HG03139 (cell line): ENCODE measurements around the gene MAP7.

Source experiments
- ATAC-seq: cut with Tn5 transposase; IDR thresholded peaks from one replicate; pipeline ENCODE4 v1.9.1; 2021; ENCODE audit not compliant: unreplicated experiment

MAP7 gene

DNA sequence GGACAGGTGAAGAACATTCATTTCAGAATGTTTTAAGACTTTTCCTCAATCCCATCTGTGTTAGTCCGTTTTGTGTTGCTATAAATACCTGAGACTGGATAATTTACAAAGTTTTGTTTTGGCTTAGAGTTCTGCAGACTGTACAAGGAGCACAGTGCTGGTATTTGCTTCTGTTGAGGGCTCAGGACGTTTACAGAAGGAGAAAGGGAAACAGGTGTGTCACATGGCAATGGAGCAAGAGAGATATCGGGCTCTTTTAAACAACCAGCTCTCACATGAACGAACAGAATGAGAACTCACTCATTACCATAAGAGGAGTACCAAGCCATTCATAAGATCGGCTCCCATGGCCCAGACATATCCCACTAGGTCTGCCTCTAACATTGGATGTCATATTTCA, 16.7 kb downstream of the MAP7 start:
- no peak for ATAC-seq

- ATAC-seq = no peak
Observed at GRCh38 chr6:136532030-136532429, 18.2 kb downstream of the MAP7 start.

GRCh38 chr6:136529710-136530109, 20.5 kb downstream of the MAP7 start:
- ATAC-seq = no peak

DNA sequence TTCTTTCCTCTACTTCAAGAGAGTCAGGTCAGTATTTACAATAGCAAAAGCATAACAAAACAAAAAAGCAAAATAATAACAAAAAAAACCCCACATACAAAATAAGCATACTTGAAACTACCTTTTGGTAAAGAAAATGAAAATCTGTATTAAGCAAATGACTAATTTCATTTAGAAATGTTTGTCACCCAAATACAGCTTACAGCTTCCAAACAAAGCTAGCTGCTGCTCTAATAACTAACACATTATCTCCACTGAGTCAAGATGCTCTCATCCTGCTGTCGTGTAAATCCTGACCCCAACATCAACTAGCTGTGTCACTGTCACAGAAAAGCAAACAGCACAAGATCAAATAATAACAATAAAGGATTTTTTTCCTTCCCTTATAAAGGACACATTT, 21.7 kb downstream of the MAP7 start:
- no peak for ATAC-seq

DNA sequence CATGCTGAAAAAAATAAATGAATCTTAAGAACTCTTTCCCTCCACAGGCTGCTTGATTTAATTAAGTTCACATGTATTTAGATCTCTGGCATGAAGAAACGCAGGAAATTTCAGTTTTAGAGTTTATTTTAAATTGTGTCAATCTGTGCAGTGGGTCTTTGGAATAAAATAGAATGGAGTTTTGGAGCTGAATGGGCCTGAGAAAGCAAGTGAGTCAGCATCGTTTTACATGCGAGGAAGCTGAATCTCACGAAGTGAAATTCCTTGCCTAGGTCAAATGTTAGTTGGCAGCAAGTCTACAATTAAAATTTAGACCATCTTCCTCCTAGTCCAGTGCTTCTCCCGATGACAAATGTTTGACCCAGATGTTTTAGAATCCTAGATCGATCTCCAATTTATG, 22.4 kb downstream of the MAP7 start:
- ATAC-seq = no peak

- ATAC-seq = no peak
Observed at GRCh38 chr6:136526937-136527336, 23.3 kb downstream of the MAP7 start.

GRCh38 chr6:136526196-136526930, 23.9 kb downstream of the MAP7 start:
- ATAC-seq = no peak

DNA sequence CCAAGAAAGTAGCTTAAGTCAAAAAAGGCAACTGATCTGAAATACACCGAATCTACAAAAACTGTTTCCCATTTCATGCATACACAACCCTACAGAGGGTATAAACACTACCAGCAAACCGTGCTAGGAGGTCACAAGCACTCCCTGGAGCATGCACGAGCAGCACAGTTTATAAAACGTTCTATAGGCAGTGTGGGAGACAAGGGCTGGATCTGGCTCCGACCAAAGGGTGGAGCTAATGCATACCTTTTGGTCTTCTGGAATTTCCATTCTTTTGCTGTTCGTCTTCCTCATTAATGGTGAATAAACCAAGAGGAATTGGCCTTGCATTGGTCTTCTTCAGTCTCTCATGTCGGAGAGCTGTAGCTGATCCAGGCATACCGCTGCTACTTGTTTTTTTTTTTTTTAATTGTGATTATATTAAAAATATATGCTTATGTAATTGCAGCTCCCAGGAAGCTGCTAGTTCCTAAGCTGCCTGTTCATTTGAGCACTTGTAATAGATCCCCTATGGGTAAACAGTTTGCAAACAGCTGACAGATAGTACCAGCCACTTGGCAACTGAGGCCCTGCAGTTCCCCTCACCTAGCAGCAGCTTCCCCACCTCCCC, 24.5 kb downstream of the MAP7 start:
- ATAC-seq = no peak

GRCh38 chr6:136524936-136525413, 25.2 kb downstream of the MAP7 start:
- no peak for ATAC-seq

DNA sequence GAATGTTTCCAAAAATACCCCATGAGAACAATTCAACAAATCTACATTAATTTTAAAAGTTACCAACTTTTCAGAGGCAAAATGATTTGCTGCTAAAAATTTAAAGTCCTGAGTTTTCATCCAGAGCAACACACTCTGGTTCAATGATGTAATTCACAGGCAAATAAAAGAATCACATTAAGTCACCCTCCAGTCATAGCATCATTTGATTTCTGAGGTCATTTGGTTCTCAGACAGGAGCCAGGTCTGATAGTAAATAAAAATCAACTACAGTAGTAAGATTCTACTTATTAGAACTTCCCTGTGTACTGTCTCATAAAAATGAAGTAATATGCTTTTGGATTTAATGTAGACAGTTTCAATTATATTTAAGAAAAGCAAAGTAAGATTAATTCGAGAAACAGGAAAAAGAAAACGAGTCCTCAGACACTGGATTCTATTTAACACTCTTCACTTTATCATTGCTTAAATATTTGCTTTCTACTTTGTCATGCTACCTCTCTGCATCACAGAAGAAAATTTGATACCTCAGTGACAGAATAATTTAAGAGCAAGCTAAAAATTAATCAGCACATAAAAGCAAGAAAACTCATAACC, 25.8 kb downstream of the MAP7 start:
- ATAC-seq = no peak

GRCh38 chr6:136523196-136523595, 27.0 kb downstream of the MAP7 start:
- no peak for ATAC-seq

GRCh38 chr6:136522636-136523035, 27.6 kb downstream of the MAP7 start:
- no peak for ATAC-seq

DNA sequence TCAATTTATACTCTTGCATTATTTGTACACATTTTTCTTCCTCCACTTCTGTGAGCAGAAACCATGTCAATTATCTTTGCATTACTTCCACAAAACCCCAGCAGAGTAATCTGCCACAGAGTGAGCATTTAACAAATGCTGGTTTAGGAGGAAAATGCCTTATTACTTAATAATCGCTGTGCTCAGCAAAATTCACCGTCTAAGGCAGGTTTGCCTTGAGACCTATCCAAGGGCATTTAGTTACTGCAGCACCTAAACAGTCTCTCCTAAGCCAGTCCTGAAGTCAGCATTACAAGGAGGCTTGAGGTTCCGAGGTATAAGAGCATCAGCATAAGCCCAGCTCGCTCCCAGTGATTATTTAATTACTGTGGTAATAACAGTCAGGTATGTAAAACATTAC, 28.3 kb downstream of the MAP7 start:
- no peak for ATAC-seq

DNA sequence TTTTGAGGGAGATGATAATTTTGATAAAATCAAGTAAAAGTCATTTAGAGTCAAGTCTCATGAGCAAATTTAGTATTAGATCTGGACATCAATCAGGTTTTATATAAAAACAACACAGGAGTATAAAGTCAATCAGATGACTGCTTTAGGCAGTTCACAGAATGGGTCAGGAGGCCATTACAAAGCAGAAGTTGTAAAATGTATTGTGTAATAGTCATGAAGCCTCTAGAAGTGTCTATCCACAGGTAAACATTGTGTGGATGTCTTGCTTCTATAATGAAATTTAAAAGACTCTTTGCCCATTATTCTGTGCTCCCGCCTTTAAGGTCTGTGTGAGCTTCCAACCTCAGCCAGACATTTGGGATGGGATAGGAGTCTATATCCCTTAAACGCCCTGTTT, 28.8 kb downstream of the MAP7 start:
- ATAC-seq = no peak

DNA sequence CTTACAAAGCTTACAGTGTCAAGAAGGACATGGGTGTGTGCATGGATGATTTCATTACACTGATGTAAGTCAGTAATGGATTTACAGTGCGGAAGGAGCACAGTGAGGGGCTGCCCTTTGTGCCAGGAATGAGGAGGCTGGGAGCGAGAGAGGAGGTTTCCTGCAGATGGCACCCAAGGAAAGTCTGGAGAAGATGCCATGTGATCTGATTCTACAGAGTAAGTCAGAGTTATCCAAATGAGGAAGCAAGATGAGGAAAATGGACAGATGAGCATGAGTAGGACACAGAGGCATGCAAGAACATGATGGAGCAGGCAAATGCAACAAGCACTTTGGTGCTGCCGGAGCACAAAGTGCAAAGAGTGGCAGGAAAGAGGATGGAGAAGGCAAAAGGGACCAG, 29.7 kb downstream of the MAP7 start:
- ATAC-seq = no peak

GRCh38 chr6:136517582-136517981, 32.6 kb downstream of the MAP7 start:
- no peak for ATAC-seq

GRCh38 chr6:136517002-136517401, 33.2 kb downstream of the MAP7 start:
- ATAC-seq = no peak

DNA sequence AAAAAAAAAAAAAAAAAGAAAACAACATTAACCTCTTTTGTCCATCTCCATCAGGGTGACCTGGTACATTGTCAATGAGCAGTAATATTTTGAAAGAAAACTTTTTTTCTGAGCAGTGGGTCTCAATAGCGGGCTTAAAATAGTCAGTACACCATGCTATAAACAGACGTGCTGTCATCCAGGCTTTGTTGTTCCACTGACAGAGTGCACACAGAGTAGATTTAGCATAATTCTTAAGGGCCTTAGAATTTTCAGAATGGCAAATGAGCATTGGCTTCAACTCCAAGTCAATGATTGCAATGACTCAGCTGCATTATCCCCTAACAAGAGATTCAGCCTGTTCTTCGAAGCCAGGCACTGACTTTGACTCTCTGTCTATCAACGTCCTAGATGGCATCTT, 35.6 kb downstream of the MAP7 start:
- ATAC-seq = no peak

GRCh38 chr6:136511926-136512325, 38.3 kb downstream of the MAP7 start:
- ATAC-seq = no peak

GRCh38 chr6:136511397-136511796, 38.8 kb downstream of the MAP7 start:
- no peak for ATAC-seq

- no peak for ATAC-seq
Observed at GRCh38 chr6:136510782-136511181, 39.4 kb downstream of the MAP7 start.

DNA sequence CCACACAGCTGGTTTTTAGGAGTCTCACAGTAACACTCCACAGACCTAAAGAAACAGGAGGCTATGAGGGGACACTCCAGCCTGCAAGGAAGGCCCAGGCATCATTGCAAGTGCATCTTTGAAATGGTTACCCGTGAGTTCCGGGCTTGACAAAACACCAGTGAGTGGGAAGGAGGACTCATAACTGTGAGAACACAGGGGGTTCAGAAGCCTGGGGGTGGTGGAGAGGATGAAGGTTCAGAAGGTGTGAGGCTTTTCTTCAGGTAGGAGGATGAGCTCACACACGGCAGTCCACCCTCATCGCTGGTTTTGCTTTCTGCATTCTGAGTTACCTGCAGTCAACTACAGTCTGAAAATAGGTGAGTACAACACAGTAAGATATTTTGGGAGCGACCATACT, 39.9 kb downstream of the MAP7 start:
- ATAC-seq = no peak
